ENCODE measurements around the gene TRAIP. TPM values are rescaled to one million over a fixed set of nuclear protein-coding genes. Genes with fewer than 3 reads are reported as not detected.

TRAIP gene
- total RNA-seq (2014; rRNA removed; shearing (Covaris generic)), result 11.6 and 16.4 TPM in 2 replicates

GRCh38 chr3:49856181-49857005, at the start of gene TRAIP:
Gene TRAIP (minus strand): TSS chr3:49856564. CDS start chr3:49856453, 111 bp downstream.

GRCh38 chr3:49903451-49904424, 47.4 kb upstream of the TRAIP start, which contains the start of gene MST1R:
Gene MST1R (minus strand): TSS chr3:49903873. CDS start chr3:49903609, 264 bp downstream.

DNA sequence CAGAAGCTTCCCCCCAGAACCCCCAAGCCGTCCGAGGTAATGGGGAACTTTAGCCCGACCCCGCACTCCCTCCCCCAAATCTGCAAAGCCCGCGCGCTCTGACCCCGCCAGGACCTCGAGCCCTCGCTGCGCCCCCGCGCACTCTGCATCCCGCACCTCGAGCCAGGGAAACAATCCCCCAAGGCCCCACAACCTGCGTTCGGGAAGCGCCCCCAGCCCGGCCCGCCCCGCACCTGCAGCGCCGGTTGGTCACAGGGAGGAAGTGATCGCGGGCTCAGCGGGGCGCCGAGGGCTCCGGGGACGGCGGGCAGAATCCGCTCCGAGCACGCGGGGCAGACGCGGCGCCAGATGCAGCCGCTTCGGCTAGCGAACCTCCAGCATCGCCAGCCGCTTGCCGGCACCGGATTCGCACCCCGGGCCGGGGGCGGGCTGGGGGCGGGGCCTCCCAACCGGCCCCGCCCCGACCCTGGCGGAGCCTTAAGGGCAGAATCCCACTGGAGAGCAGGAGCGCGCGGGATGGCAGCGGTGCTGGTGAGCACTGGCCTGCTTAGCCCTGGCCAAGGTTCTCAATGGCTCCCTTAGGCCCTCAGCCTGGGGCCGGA, 13.3 kb upstream of the TRAIP start, which contains the start of gene CAMKV:
Gene CAMKV, minus strand, starts transcription at position 382 of the 602 bp plus-strand sequence. CDS start 7,518 bp downstream, outside the sequence.

DNA sequence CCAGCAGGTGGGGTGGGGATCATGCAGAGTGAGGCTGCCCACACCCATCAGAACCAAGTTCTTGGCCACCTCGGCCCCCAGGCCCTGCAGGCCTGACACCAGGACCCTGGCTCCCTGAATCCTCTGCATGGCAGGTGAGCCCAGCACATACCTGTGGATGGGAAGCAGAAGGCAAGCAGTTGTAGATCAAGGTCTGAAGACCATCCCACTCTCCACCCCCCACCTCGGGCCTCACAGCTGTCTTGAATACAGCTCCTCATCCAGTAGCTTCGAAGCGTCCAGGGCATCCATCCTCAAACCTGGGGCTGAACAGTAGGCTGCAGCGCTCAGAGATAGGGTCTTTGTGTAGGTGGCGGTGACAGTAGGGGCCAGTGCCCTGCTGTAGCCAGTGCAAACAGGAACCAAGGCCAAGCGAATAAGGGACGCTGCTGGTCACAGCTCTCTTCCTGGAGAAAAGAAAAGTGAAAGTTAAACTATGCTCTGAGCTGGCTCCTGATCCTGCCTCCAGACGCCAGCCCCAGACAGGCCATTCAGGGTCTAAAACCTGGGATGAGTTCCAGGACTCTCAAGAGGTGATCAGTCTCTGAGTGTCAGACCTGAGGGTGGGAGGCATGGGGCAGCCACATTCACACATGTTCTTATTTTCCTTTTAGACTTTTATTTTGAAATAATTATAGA, 42.7 kb downstream of the TRAIP start, which contains the start of gene UBA7:
Gene UBA7, minus strand, starts transcription at position 457 of the 678 bp plus-strand sequence. Its CDS starts 166 bp downstream, at position 291.

GRCh38 chr3:49802719-49803464, 53.5 kb downstream of the TRAIP start, which contains the start of gene INKA1:
Gene INKA1 (plus strand): TSS chr3:49803261. CDS start chr3:49803393, 132 bp downstream.

DNA sequence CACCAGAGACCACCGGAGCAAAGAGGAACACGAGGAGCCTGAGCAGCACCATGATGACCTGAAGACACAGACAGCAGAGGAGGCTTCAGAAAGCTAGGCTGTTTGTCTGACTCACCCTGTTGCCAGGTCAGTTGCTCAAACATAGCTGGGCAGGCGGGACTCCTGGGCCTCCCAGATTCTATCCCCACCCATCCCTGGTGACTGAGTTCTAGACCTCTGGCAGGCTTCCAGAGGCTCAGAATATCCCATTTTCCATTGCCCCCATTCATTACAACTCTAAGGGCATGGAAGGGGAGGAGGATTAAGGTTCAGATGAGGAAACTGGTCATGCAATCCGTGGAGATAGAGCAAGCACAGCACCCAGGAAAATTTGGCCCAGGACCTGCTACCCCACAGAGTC, 56.6 kb downstream of the TRAIP start, which contains the start of gene CDHR4:
Gene CDHR4, minus strand, starts transcription at position 113 of the 400 bp plus-strand sequence. Its CDS starts 61 bp downstream, at position 52.

DNA sequence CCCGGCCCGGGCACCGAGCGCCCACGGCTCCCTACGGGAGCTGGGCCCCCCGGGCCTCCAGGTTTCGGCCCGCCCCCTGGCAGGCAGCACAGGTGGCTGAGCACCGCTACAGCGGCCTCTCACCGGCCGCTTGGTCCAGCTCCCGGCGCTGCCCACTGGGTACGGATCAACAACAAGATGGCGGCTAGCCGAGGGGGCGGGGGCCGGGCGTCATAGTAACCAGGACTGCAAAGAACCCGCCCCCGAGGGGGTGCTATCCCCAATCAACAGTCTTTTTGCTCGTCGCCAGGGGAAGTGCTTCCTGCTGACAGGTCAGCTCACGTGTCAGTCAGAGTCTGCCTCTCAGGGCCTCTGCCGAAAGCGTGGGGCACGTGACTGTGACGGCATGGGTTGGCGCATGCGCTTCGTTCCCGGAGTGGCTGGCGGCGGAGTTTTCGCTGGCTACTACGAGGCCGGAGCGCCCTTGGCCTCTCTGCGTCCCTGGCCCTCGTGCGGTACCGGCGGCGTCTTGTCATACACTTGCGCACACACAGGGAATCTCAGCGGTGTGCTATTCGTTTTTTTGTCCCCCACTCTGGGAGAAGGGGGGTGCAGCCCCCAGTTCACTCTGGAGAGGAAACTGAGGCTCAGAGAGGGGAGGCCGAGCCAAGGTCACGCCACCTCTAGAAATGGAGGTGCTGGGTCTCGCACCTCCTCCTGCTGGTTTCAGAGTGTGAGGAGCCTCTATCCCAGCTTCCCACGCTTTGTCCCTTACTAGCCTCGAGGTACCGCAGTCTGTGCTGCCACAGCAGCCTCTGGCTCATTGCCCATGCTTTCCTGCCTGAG, 69.8 kb downstream of the TRAIP start, which contains the start of gene IP6K1:
Gene IP6K1, minus strand, starts transcription at position 186 of the 825 bp plus-strand sequence. CDS start 38,502 bp downstream, outside the sequence.

Small RNA genes lying within 50 kb of the gene (small RNA-seq; reads per million reads assigned to genes)
- not detected for gene RN7SL217P

Other genes with a start within 250 kb of the TRAIP start
- 118 and 124 TPM in 2 replicates for gene APEH, start 182.2 kb downstream of the TRAIP start, total RNA-seq (2014; rRNA removed; shearing (Covaris generic))
- gene MST1, start 167.1 kb downstream of the TRAIP start, total RNA-seq (2014; rRNA removed; shearing (Covaris generic)), result 7.4 and 8.0 TPM in 2 replicates
- 31.3 and 47.1 TPM in 2 replicates for gene RNF123, start 167.0 kb downstream of the TRAIP start, total RNA-seq (2014; rRNA removed; shearing (Covaris generic))
- gene AMIGO3, start 136.9 kb downstream of the TRAIP start, total RNA-seq (2014; rRNA removed; shearing (Covaris generic)), result 4.3 and 4.4 TPM in 2 replicates
- gene GMPPB, start 132.6 kb downstream of the TRAIP start, total RNA-seq (2014; rRNA removed; shearing (Covaris generic)), result 33.8 and 36.5 TPM in 2 replicates
- gene IP6K1, start 70.0 kb downstream of the TRAIP start, total RNA-seq (2014; rRNA removed; shearing (Covaris generic)), result 32.7 and 36.0 TPM in 2 replicates
- gene CDHR4, start 56.7 kb downstream of the TRAIP start, total RNA-seq (2014; rRNA removed; shearing (Covaris generic)), result 0.11 and 0.26 TPM in 2 replicates
- gene INKA1, start 53.3 kb downstream of the TRAIP start, total RNA-seq (2014; rRNA removed; shearing (Covaris generic)), result 0.68 and 1.7 TPM in 2 replicates
- gene UBA7, start 42.6 kb downstream of the TRAIP start, total RNA-seq (2014; rRNA removed; shearing (Covaris generic)), result 8.3 and 8.9 TPM in 2 replicates
- gene CAMKV, start 13.3 kb upstream of the TRAIP start, total RNA-seq (2014; rRNA removed; shearing (Covaris generic)), result not detected in 2 replicates
- 1.3 and 1.4 TPM in 2 replicates for gene MST1R, start 47.3 kb upstream of the TRAIP start, total RNA-seq (2014; rRNA removed; shearing (Covaris generic))
- gene MON1A, start 73.2 kb upstream of the TRAIP start, total RNA-seq (2014; rRNA removed; shearing (Covaris generic)), result 12.3 and 16.0 TPM in 2 replicates
- gene RBM6, start 83.6 kb upstream of the TRAIP start, total RNA-seq (2014; rRNA removed; shearing (Covaris generic)), result 59.4 and 79.9 TPM in 2 replicates
- gene RBM5, start 232.4 kb upstream of the TRAIP start, total RNA-seq (2014; rRNA removed; shearing (Covaris generic)), result 144 and 173 TPM in 2 replicates

All from A375 (cell line).